Sigmoid colon (tissue), 4 donors: Measurements from ENCODE around the gene CCSER1.

Experiments used
- CTCF ChIP-seq, 4 experiments: fragments of 450-650 bp in 3 of 4; fragments of 200-600 bp in 1 of 4; IDR thresholded peaks; one replicate each; pipeline ENCODE4 v1.5.1; 2016 to 2019; ENCODE audit warnings: antibody characterized with exemption in 4 of 4, mild to moderate bottlenecking in 3 of 4, moderate library complexity in 2 of 4
- EP300 ChIP-seq, 4 donors: sonication (generic); formaldehyde crosslinking; IDR thresholded peaks; one replicate each; pipeline ENCODE4 v1.6.1; 2017; ENCODE audit warnings: antibody characterized with exemption in 4 of 4
- POLR2A ChIP-seq, 2 donors: fragments of 450-650 bp; IDR thresholded peaks; one replicate each; pipeline ENCODE4 v1.6.1; 2016; ENCODE audit warnings: antibody characterized with exemption in 2 of 2, mild to moderate bottlenecking in 2 of 2, moderate library complexity in 2 of 2

GRCh38 chr4:90145319-90145718, 18.1 kb downstream of the CCSER1 start:
- TF ChIP-seq POLR2A (IDR thresholded peaks at IDR 0.05) (no peak), CTCF (IDR thresholded peaks at IDR 0.05) (no peak), EP300 (IDR thresholded peaks at IDR 0.05) (no peak)
